Effector memory CD8-positive, alpha-beta T cell (primary cell): ENCODE results near the gene SEC61G.

ENCODE experiments used
- ATAC-seq: fragments of 150-1000 bp; cut with Tn5 transposase; replicated peaks from 2 replicates; pipeline ENCODE4 v1.10.0; 2021; ENCODE audit warnings: mild to moderate bottlenecking, moderate library complexity
- DNase-seq, 3 experiments: peaks; one replicate each; pipeline ENCODE4 v3.0.0; 2021
- H3K27ac Mint-ChIP-seq, 2 donors: one replicate each; pipeline ENCODE4 v1.8.0; 2022; ENCODE audit warnings: mild to moderate bottlenecking in 2 of 2, mixed read lengths in 2 of 2, moderate library complexity in 2 of 2
- H3K27me3 Mint-ChIP-seq, 2 donors: one replicate each; pipeline ENCODE4 v1.8.0; 2022; ENCODE audit warnings: mixed read lengths in 2 of 2
- H3K36me3 Mint-ChIP-seq: one replicate; pipeline ENCODE4 v1.8.0; 2022; ENCODE audit warnings: mild to moderate bottlenecking, moderate library complexity, mixed read lengths; ENCODE audit not compliant: insufficient read depth
- H3K4me1 Mint-ChIP-seq, 2 donors: one replicate each; pipeline ENCODE4 v1.8.0; 2022; ENCODE audit warnings: low read depth in 2 of 2, mixed read lengths in 2 of 2
- H3K4me3 Mint-ChIP-seq, 2 donors: one replicate each; pipeline ENCODE4 v1.8.0; 2022; ENCODE audit warnings: mild to moderate bottlenecking in 2 of 2, mixed read lengths in 2 of 2, moderate library complexity in 2 of 2
- H3K9me3 Mint-ChIP-seq, 2 donors: one replicate each; pipeline ENCODE4 v1.8.0; 2022; ENCODE audit warnings: mixed read lengths in 2 of 2

SEC61G gene

DNA sequence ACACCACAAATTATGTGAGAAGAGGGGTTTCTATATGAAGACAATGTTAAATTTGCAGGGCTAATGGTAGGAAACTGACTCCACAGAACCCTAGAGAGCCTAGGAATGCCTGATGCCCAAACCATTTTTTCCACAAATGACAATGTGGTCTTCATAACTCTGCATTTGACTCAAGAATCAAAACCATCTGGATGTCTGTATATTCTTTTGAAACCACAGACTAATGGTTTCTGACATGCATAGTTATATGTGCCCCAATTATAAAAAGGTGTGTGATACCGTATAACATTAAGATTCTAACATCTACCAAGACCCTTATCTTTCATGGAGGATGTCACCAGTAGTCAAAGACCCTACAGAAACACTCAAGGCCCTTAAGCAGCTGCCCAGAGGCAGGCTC lies 20.3 kb downstream of the SEC61G start:
- peaks cover 0 to 10% of the 10 kb centered on the region in 2 donors for H3K27me3 Mint-ChIP-seq
- no peak overlapping the region for H3K4me3 Mint-ChIP-seq
- H3K4me1 Mint-ChIP-seq: no peaks in the 10 kb centered on the region
- ATAC-seq: no peak
- no peaks in the 10 kb centered on the region for H3K36me3 Mint-ChIP-seq
- no peak for DNase-seq
- H3K27ac Mint-ChIP-seq: no peak overlapping the region
- H3K9me3 Mint-ChIP-seq: no peaks in the 10 kb centered on the region

GRCh38 chr7:54729107-54729506 lies 29.9 kb downstream of the SEC61G start:
- DNase-seq (no peak), ATAC-seq (no peak)
- H3K9me3 Mint-ChIP-seq: no peaks in the 10 kb centered on the region
- no peaks in the 10 kb centered on the region for H3K27me3 Mint-ChIP-seq
- H3K27ac Mint-ChIP-seq: no peak overlapping the region
- H3K36me3 Mint-ChIP-seq: no peaks in the 10 kb centered on the region
- H3K4me3 Mint-ChIP-seq: no peak overlapping the region
- H3K4me1 Mint-ChIP-seq: no peaks in the 10 kb centered on the region

GRCh38 chr7:54728411-54728810 lies 30.6 kb downstream of the SEC61G start:
- ATAC-seq: no peak
- no peaks in the 10 kb centered on the region for H3K4me1 Mint-ChIP-seq
- no peaks in the 10 kb centered on the region for H3K27me3 Mint-ChIP-seq
- H3K27ac Mint-ChIP-seq: no peak overlapping the region
- no peaks in the 10 kb centered on the region for H3K36me3 Mint-ChIP-seq
- no peak for DNase-seq
- no peaks in the 10 kb centered on the region for H3K9me3 Mint-ChIP-seq
- no peak overlapping the region for H3K4me3 Mint-ChIP-seq

DNA sequence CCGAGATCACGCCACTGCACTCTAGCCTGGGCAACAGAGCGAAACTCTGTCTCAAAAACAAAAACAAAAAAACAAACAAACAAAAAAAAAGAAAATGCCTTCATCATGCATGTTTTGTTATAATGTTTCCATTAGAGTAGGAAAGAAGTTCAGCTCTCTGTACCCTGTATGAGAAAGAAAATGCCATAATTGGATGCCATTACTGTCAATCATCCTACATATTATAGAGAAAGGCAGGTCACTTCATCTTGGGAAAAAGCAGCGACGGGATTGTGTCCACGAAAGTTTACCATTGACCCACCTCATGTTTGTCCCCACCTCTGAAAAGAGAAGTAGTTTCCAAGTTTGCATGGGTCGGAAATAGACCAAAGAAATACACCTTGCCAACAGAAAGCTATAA lies 33.8 kb downstream of the SEC61G start:
- ATAC-seq (no peak), DNase-seq (no peak)
- H3K9me3 Mint-ChIP-seq: peaks cover 0 to under 1% of the 10 kb centered on the region in 2 donors
- H3K27ac Mint-ChIP-seq: no peak overlapping the region
- H3K36me3 Mint-ChIP-seq: no peaks in the 10 kb centered on the region
- H3K27me3 Mint-ChIP-seq: peaks cover 0 to 11% of the 10 kb centered on the region in 2 donors
- H3K4me3 Mint-ChIP-seq: no peak overlapping the region
- no peaks in the 10 kb centered on the region for H3K4me1 Mint-ChIP-seq

- DNase-seq: no peak
- Mint-ChIP-seq H3K9me3 (peaks cover 2 to 14% of the 10 kb centered on the region in 2 donors), H3K4me3 (no peak overlapping the region), H3K36me3 (no peaks in the 10 kb centered on the region), H3K27me3 (peaks cover 0 to 11% of the 10 kb centered on the region in 2 donors), H3K4me1 (no peaks in the 10 kb centered on the region), H3K27ac (no peak overlapping the region)
- no peak for ATAC-seq
These were observed 36.5 kb downstream of the SEC61G start for GRCh38 chr7:54722502-54722901.

- peaks cover 0 to 11% of the 10 kb centered on the region in 2 donors for H3K27me3 Mint-ChIP-seq
- H3K27ac Mint-ChIP-seq: no peak overlapping the region
- no peaks in the 10 kb centered on the region for H3K36me3 Mint-ChIP-seq
- peaks cover 2 to 14% of the 10 kb centered on the region in 2 donors for H3K9me3 Mint-ChIP-seq
- no peak overlapping the region for H3K4me3 Mint-ChIP-seq
- H3K4me1 Mint-ChIP-seq: no peaks in the 10 kb centered on the region
- no peak for DNase-seq
- no peak for ATAC-seq
These were observed 37.0 kb downstream of the SEC61G start for GRCh38 chr7:54722026-54722425.

DNA sequence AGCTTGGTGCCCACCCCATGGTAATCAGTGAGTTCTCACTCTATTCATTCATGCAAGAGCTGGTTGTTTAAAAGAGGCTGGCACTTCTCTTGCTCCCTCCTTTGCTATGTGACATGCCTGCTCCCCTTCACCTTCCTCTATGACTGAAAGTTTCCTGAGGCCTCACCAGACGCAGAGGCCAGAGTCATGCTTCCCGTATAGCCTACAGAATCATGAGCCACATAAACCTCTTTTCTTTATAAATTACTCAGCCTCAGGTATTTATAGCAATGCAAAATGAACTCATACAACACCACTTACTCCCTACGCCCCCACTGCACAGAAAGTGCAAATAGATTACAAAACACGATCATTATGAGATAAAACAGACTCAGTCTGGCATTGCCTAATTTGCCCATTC lies 39.0 kb downstream of the SEC61G start:
- Mint-ChIP-seq H3K4me3 (no peak overlapping the region), H3K36me3 (no peaks in the 10 kb centered on the region), H3K27ac (no peak overlapping the region), H3K9me3 (peaks cover 2 to 14% of the 10 kb centered on the region in 2 donors), H3K4me1 (no peaks in the 10 kb centered on the region), H3K27me3 (peaks cover 0 to 11% of the 10 kb centered on the region in 2 donors)
- ATAC-seq: no peak
- no peak for DNase-seq

GRCh38 chr7:54719425-54719824 lies 39.6 kb downstream of the SEC61G start:
- peaks cover 2 to 14% of the 10 kb centered on the region in 2 donors for H3K9me3 Mint-ChIP-seq
- ATAC-seq: no peak
- no peak overlapping the region for H3K27ac Mint-ChIP-seq
- peaks cover 0 to 11% of the 10 kb centered on the region in 2 donors for H3K27me3 Mint-ChIP-seq
- no peak for DNase-seq
- H3K4me1 Mint-ChIP-seq: no peaks in the 10 kb centered on the region
- no peak overlapping the region for H3K4me3 Mint-ChIP-seq
- no peaks in the 10 kb centered on the region for H3K36me3 Mint-ChIP-seq

DNA sequence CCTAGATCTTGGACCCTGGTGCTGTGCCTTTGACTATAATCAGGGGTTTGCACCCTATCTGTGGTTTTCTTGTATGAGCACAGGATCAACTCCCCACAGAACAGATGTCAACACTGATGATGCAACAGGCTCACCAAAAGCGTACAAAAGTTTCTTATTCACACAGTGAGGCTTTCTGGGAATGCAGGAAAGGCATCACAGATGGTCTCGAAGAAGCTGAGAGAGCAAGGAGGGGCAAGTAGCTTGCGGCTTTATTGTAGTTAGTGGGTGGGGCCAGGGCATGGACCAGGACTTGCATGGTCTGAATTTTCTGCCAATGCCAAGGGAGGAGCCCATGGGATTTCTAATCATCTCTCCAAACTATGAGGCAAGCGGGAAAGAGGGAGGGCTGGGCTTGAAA lies 46.2 kb downstream of the SEC61G start:
- H3K9me3 Mint-ChIP-seq: peaks cover 8% of the 10 kb centered on the region in 2 donors
- ATAC-seq (no peak), DNase-seq (no peak)
- no peak overlapping the region for H3K27ac Mint-ChIP-seq
- H3K36me3 Mint-ChIP-seq: no peaks in the 10 kb centered on the region
- no peak overlapping the region for H3K4me3 Mint-ChIP-seq
- H3K27me3 Mint-ChIP-seq: peaks cover 0 to 11% of the 10 kb centered on the region in 2 donors
- H3K4me1 Mint-ChIP-seq: no peaks in the 10 kb centered on the region

- peaks cover 0 to 11% of the 10 kb centered on the region in 2 donors for H3K27me3 Mint-ChIP-seq
- no peaks in the 10 kb centered on the region for H3K36me3 Mint-ChIP-seq
- no peak overlapping the region for H3K27ac Mint-ChIP-seq
- no peak overlapping the region for H3K4me3 Mint-ChIP-seq
- peaks cover 8% of the 10 kb centered on the region in 2 donors for H3K9me3 Mint-ChIP-seq
- DNase-seq (no peak), ATAC-seq (no peak)
- no peaks in the 10 kb centered on the region for H3K4me1 Mint-ChIP-seq
These were observed 47.0 kb downstream of the SEC61G start for GRCh38 chr7:54711900-54712595.

DNA sequence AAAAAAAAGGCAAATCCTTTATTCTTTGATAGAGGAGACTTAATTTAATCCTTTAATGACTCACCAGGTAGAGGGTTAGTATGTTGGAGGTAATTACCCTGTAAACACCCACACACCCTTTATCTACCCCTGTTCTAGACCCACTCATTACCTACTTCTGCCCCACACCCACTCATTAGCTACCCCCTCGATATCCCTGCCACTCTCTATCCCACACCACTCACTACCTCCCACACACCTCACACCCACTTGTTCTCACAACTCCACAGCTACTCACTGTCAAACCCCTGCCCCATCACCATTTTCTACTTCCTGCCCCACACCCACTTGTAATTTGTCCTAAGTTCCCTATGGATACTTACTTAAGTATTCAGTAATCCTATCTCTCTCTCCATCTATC lies 49.7 kb downstream of the SEC61G start:
- H3K9me3 Mint-ChIP-seq: peaks cover 8% of the 10 kb centered on the region in 2 donors
- no peak overlapping the region for H3K27ac Mint-ChIP-seq
- H3K4me1 Mint-ChIP-seq: no peaks in the 10 kb centered on the region
- ATAC-seq (no peak), DNase-seq (no peak)
- H3K4me3 Mint-ChIP-seq: no peak overlapping the region
- no peaks in the 10 kb centered on the region for H3K36me3 Mint-ChIP-seq
- H3K27me3 Mint-ChIP-seq: peaks cover 0 to 11% of the 10 kb centered on the region in 2 donors

DNA sequence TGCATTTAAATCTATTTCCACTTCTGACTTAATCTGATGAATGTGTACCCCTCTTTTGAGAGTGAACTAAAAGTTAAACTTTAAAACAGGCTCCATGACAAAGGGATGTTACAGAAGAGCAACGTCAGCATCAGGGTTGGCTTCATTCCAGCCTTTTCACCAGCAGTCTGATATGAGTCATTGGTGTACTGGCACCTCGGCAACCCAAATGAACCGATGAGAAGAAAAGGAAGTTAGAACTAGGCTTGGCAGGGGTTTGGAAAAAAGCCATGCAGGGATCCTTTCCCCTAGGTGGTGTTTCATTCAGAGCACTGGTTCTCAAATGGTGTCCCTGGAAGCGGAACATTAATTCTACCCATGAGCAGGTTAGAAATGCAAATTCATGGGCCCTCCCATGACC lies 53.6 kb downstream of the SEC61G start:
- Mint-ChIP-seq H3K36me3 (no peaks in the 10 kb centered on the region), H3K27me3 (peaks cover 0 to 20% of the 10 kb centered on the region in 2 donors), H3K27ac (no peak overlapping the region), H3K4me1 (no peaks in the 10 kb centered on the region), H3K4me3 (no peak overlapping the region), H3K9me3 (peaks cover 6 to 8% of the 10 kb centered on the region in 2 donors)
- DNase-seq: no peak
- no peak for ATAC-seq

DNA sequence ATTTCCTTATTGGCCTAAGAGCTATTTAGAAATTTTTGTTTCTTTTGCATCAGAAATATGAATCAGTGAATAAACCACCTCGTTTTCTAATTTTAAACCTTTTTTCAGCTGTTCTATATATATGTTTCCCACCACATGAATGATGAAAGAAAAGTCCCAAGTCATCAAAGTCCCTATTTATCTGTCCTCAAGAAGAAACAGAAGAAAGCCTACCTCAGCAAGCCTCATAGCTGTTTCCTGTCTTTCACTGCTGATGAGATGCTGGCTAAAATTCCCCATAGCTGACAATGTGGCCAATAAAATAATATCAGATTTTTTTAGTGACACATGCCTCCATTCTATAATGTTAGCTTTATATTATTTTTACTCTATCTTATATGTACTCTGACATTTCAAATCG lies 54.2 kb downstream of the SEC61G start:
- peaks cover 0 to 18% of the 10 kb centered on the region in 2 donors for H3K27me3 Mint-ChIP-seq
- H3K36me3 Mint-ChIP-seq: no peaks in the 10 kb centered on the region
- ATAC-seq (no peak), DNase-seq (no peak)
- peaks cover 6 to 8% of the 10 kb centered on the region in 2 donors for H3K9me3 Mint-ChIP-seq
- no peak overlapping the region for H3K27ac Mint-ChIP-seq
- H3K4me1 Mint-ChIP-seq: no peaks in the 10 kb centered on the region
- no peak overlapping the region for H3K4me3 Mint-ChIP-seq
